CD4-positive, alpha-beta T cell treated with Interleukin-21 for 1 hour (primary cell): ENCODE results near the gene SLC17A5.
"Not testable (repeated sequence)": the region's sequence is repeated elsewhere in the genome, so short reads cannot be mapped to it uniquely, and the experiment has no call there.

Experiments
- DNase-seq: peaks from one replicate; pipeline ENCODE4 v3.0.0-alpha.2; 2020

Gene SLC17A5

GRCh38 chr6:73613806-73614536, 39.8 kb downstream of the SLC17A5 start:
- DNase-seq, result no peak

DNA sequence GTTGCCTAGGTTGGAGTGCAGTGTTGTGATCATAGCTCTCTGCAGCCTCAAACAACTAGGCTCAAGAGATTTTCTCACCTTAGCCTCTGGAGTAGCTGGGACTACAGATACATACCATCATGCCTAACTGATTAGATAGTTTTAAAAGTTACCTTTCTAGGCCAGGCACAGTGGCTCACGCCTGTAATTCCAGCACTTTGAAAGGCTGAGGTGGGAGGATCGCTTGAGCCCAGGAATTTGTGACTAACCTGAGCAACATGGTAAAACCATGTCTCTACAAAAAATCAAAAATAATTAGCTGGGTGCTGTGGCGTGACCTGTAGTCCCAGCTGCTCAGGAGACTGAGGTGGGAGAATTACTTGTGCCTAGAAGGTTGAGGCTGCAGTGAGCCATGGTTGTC, 41.2 kb downstream of the SLC17A5 start:
- no peak for DNase-seq

DNA sequence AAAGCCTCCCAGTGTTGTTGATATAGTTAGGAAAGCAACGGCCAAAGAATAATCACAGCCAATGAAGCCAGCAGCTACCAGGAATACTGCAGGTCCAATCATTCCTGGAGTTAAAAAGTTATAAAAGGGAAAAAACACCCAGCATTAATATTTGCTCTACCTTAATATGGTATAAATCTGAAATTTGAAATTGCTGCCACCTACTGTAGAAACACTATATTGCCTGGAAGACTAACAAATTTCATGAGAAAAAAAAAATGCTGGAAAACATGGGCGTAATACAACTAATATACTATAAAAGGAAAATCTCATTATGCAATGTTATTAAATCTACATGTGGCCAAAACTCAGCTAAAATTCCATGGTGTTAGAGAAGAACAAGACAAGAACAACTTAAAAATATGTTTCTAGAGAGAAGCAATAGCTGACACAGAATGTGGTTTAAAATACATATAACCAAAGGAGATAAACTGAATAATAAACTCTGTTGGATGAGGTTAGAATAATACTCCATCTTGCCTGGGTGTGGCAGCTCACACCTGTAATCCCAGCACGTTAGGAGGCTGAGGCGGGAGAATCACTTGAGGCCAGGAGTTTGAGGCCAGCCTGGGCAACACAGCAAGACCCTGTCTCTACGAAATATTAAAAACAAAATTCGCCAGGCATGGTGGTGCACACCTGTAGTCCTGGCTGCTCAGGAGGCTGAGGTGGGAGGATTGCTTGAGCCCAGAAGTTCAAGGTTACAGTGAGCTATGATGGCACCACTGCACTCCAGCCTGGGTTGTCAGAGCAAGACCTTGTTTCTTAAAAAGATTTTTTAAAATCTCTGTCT, 43.1 kb downstream of the SLC17A5 start:
- peak; percentile 68 for DNase-seq

DNA sequence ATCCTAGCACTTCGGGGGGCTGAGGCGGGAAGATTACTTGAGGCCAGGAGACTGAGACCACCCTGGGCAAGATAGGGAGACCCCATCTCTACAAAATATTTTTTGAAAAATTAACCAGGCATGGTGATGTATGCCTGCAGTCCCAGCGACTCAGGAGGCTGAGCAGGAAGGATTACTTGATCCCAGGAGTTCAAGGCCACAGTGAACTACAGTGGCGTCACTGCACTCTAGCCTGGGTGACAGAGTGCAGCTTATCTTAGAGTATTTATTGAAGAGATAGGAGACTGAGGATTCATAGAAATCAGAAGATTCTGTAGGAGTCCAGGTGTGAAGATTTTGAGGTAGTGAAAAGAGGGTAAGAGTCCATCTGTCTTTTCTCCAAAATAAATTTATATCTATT, 45.0 kb downstream of the SLC17A5 start:
- no peak for DNase-seq

DNA sequence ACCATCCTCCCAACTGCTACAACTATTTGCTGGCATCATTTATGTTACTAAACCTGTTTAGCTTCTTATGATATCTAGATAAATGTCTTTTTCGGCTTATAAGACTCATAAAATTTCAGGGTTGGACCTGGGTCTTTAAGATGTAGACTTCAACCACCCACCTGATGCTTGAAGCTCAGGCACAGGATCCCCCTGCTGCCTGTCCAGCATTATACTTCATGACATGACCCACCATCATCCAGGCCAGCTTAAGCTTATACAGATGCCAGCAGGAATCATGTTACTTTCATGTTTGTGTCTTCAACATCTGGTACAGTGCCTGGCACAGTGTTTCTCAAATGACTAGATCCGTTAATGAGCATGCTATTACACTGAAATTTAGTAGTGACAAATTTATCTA, 47.4 kb downstream of the SLC17A5 start:
- no peak for DNase-seq

- no peak for DNase-seq
Observed at GRCh38 chr6:73604461-73604860, 49.3 kb downstream of the SLC17A5 start.

- no peak for DNase-seq
Observed at GRCh38 chr6:73604020-73604419, 49.8 kb downstream of the SLC17A5 start.

DNA sequence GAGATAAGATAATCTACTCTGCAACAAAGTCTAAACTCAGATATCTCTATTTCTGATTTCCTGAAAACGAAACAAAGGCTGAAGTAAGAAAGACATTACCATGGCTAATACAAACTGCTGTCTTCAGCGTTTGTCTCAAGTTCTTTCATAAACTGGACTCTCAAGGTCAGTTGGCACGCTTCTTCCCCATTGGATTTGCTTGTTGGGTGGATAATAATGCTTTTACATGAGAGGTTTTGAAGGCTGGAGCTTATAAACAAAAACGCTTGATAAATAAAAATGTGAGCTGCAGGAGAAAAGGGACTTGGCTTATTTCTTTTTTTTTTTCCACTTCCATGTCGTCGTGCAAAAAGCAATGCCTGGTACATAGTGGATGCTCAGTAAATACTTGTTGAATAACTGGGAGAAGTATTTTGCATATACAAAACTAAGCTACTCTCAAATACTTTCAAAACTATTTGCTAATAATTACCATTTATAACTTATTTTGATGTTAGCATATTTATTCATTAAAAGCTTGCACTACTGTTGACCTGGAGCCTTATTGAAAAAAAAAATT, 67.3 kb downstream of the SLC17A5 start:
- DNase-seq, result no peak

- DNase-seq, result peak; percentile 74
Observed at GRCh38 chr6:73585566-73586415, 68.0 kb downstream of the SLC17A5 start.

- DNase-seq, result no peak
Observed at GRCh38 chr6:73581293-73581692, 72.5 kb downstream of the SLC17A5 start.

- peak; percentile 77 for DNase-seq
Observed at GRCh38 chr6:73580247-73581149, 73.3 kb downstream of the SLC17A5 start.

GRCh38 chr6:73579851-73580246, 73.9 kb downstream of the SLC17A5 start:
- no peak for DNase-seq

DNA sequence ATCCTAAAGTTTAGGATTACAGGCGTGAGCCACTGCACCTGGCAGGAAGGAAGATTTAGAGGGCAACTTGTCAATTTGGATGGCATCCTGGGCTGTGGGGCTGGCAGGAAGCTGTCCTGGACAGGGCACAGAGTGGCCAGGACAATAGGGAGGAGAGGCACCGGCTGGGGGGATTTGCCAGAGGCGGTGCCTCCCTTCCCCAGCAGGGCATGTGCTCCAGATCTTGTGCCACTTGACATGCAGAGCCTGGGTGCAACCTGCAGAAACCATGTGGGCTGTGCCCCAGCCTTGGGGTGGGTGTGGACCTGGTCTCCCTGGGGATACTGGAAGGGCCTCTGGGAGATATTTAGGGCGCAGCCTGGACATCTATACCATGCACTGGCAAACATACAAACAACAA, 74.4 kb downstream of the SLC17A5 start:
- DNase-seq, result no peak

DNA sequence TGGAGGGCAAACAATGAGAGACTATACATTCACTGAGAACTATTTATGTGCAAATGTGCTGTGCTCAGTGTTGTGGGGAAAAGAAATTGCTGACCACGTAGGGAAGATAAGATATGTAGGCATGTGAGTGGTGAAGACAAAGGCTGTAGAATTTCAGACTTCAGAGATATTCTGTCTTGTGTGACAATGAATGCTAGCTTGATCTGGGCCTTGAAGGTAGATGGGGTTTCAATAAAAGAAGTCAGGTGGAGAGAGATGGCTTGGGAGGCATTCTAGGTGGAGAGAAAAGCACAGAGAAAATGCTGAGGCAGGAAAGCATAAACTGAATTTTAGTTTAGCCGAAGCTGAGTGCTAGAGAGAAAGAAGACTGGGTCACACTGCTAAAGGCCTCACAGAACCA, 76.1 kb downstream of the SLC17A5 start:
- no peak for DNase-seq

GRCh38 chr6:73572531-73572930, 81.3 kb downstream of the SLC17A5 start:
- not testable (repeated sequence) for DNase-seq

GRCh38 chr6:73571218-73572181, 82.3 kb downstream of the SLC17A5 start:
- DNase-seq, result not testable (repeated sequence)

DNA sequence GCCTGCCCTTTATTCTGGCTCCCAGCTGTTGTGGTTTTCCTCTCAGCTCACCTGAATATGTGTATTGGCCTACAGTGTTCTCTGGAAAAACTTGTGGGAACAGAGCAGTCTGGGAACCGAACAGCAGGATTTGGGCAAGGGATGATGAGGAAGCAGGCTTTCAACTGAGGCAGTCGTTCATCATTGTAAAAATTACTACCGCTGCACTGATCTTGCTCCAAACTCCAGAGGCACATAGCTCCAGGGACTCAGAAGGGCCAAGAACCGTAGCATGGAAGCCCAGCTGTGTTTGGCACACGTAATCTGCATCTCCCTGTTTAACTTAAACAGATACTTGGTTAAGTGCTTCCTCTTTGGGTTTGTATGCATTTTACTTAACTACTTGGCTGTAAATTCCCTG, 84.7 kb downstream of the SLC17A5 start:
- DNase-seq, result no peak

DNA sequence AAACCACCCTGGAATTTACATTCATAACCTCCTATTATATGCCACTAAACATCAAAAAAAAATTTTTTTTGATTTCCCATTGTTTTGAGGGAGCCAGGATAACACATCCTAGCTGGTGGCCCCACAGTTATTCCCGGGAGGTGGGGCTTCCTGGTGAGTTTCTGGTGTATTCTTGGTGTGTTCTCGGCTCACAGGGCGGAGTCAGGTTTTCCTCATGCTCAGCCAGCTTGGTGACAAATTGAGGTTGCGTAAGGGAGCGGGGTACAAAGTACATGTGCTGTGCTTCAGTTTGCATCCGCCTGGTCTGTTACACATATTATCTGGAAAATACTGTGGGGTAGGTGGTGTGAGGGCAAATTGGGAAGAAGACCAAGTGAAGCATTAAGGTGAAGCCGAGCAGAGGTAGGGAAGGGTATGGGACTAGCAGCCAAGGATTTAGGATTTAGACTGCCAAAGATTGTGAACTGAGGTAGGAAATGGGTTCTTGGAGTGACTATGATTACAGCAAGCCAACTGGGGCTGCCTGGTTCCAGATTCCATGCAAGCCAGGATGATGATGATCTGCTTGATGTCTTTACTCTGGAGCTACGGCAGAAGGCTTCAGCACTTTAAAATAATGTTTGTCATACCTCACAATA, 86.7 kb downstream of the SLC17A5 start:
- no peak for DNase-seq

DNA sequence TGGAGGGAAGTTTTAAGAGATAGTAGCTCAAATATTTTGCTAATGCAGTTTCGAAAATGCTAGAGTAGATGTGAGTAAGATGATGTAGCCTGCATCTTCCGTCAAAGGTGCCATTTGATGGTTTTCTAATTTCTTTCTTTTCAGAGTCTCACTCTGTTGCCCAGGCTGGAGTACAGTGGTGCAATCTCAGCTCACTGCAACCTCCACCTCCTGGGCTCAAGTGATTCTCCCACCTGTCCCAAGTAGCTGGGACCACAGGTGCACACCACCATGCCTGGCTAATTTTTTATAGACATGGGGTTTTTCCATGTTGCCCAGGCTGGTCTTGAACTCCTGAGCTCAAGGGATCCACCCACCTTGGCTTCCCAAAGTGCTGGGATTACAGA, 87.3 kb downstream of the SLC17A5 start:
- DNase-seq, result not testable (repeated sequence)
